NCI-H2081 (cell line): ENCODE data around the gene VAT1.
"Not testable (repeated sequence)": the region's sequence is repeated elsewhere in the genome, so short reads cannot be mapped to it uniquely, and the experiment has no call there.

Experiments
- DNase-seq, 2 experiments: peaks; one replicate each; lab custom pipeline; 2025; lab: John Stamatoyannopoulos, UW

Gene VAT1

DNA sequence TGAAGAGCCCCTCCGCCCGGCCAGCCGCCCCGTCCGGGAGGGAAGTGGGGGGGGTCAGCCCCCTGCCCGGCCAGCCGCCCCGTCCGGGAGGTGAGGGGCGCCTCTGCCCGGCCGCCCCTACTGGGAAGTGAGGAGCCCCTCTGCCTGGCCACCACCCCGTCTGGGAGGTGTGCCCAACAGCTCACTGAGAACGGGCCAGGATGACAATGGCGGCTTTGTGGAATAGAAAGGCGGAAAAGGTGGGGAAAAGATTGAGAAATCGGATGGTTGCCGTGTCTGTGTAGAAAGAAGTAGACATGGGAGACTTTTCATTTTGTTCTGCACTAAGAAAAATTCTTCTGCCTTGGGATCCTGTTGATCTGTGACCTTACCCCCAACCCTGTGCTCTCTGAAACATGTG lies 48.9 kb downstream of the VAT1 start:
- not testable (repeated sequence) for DNase-seq

- no peak for DNase-seq
Observed at GRCh38 chr17:42971589-42971988, 50.6 kb downstream of the VAT1 start.

DNA sequence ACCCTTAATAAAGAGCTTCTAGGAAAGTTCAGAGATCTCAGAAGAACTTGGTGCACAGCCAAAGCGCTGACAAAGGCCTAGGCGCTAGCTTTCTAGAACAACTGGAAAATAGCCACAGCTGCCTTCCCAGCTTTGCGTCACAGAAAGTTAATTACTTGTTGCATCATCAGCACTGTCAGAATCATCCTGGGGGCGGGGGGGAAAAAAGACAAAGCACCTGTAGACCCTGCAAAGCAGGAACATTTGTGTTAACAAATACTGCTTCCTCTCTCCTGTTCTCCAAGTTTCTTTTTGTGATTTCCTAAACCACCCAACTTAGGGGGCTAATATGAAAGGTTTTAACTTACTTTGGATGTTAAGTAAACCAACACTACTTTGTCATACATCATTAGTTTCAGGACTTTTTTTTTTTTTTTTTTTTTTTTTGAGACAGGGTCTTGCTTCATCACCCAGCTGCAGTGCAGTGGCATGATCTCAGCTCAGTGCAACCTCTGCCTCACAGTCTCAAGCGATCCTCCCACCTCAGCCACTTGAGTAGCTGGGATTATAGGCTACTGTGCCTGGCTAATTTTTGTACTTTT lies 53.1 kb downstream of the VAT1 start:
- peak in 1 of 2 experiments; percentile 34 for DNase-seq

- DNase-seq = no peak
Observed at GRCh38 chr17:42967925-42968324, 54.3 kb downstream of the VAT1 start.
